Prostate gland (tissue), 2 donors: Measurements from ENCODE around the gene CFAP92.

Experiments
- POLR2A ChIP-seq: fragments of 450-650 bp; IDR thresholded peaks from one replicate; pipeline ENCODE4 v1.6.1; 2016; ENCODE audit warnings: antibody characterized with exemption, mild to moderate bottlenecking
- POLR2AphosphoS5 ChIP-seq: sonication (generic); formaldehyde crosslinking; IDR thresholded peaks from one replicate; pipeline ENCODE4 v1.6.1; 2017; ENCODE audit warnings: antibody characterized with exemption
- TF ChIP-seq, protein P1 (sequence below), 4 experiments: fragments of 200-600 bp in 2 of 4; fragments of 450-650 bp in 2 of 4; sonication (generic) in 2 of 4; IDR thresholded peaks; 1 replicate in 3 of 4; 2 replicates in 1 of 4; pipeline ENCODE4 v1.5.1; 2016 to 2019; ENCODE audit warnings: antibody characterized with exemption in 4 of 4, mild to moderate bottlenecking in 2 of 4, moderate library complexity in 2 of 4

DNA sequence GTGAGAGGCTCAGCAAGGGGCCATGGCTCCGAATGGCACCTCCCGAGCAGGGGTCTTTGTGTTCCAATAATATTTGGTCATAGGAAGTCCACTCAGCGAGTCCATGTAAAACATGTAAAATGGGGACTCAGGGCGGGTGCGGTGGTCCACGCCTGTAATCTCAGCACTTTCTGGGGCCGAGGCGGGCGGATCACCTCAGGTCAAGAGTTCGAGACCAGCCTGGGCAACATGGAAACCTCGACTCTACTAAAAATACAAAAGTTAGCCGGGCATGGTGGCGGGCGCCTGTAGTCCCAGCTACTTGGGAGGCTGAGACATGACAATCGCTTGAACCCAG lies 33.6 kb upstream of the CFAP92 start:
- TF ChIP-seq, protein P1, sequence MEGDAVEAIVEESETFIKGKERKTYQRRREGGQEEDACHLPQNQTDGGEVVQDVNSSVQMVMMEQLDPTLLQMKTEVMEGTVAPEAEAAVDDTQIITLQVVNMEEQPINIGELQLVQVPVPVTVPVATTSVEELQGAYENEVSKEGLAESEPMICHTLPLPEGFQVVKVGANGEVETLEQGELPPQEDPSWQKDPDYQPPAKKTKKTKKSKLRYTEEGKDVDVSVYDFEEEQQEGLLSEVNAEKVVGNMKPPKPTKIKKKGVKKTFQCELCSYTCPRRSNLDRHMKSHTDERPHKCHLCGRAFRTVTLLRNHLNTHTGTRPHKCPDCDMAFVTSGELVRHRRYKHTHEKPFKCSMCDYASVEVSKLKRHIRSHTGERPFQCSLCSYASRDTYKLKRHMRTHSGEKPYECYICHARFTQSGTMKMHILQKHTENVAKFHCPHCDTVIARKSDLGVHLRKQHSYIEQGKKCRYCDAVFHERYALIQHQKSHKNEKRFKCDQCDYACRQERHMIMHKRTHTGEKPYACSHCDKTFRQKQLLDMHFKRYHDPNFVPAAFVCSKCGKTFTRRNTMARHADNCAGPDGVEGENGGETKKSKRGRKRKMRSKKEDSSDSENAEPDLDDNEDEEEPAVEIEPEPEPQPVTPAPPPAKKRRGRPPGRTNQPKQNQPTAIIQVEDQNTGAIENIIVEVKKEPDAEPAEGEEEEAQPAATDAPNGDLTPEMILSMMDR (IDR thresholded peaks at IDR 0.05) = no peak
- no peak for TF ChIP-seq POLR2A
- TF ChIP-seq POLR2AphosphoS5 = no peak
